Esophagus muscularis mucosa (tissue), 4 donors: ENCODE data around the gene PDE4D.

Experiments
- EP300 ChIP-seq: sonication (generic); formaldehyde crosslinking; IDR thresholded peaks from one replicate; pipeline ENCODE4 v1.6.1; 2017; ENCODE audit warnings: antibody characterized with exemption
- POLR2A ChIP-seq: fragments of 450-650 bp; IDR thresholded peaks from one replicate; pipeline ENCODE4 v1.6.1; 2017; ENCODE audit warnings: antibody characterized with exemption, moderate library complexity, mild to moderate bottlenecking, low read depth
- TF ChIP-seq, protein P1 (sequence below), 3 experiments: fragments of 200-600 bp in 2 of 3; fragments of 450-650 bp in 1 of 3; sonication (generic) in 2 of 3; IDR thresholded peaks; one replicate each; pipeline ENCODE4 v1.5.1; 2017 to 2019; ENCODE audit warnings: antibody characterized with exemption in 3 of 3, mild to moderate bottlenecking in 2 of 3, moderate library complexity in 1 of 3

DNA sequence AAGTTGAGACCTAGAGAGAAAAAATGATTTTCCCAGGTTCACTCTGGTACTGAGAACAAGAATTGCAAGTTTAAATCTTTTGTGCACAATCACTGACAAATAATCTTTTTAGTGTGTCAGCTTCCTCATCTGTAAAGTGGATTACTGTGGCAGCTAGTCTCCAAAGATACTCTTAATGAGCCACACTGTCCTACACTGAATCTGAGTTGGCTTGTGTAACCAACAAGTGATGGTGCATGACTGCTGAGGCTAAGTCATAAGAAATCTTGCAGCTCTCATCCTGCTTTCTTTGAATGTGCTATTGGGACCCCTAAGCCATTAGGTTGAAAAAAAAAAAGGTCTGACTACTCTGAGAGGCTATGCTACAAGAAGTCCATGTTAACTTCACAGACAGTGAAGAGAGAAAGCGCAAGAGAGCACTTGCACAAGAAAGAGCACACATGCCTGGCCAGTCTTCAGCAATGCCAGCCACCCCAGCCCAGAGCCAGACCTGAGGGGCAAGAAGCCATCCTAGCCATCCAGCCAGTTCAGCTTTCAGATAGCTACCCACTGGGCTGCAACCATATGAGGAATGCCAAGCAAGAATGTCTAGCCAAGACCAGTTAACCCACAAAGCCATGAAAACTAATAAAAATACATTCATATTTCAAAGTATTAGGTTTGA is 891.2 kb downstream of the PDE4D start:
- TF ChIP-seq, protein P1, sequence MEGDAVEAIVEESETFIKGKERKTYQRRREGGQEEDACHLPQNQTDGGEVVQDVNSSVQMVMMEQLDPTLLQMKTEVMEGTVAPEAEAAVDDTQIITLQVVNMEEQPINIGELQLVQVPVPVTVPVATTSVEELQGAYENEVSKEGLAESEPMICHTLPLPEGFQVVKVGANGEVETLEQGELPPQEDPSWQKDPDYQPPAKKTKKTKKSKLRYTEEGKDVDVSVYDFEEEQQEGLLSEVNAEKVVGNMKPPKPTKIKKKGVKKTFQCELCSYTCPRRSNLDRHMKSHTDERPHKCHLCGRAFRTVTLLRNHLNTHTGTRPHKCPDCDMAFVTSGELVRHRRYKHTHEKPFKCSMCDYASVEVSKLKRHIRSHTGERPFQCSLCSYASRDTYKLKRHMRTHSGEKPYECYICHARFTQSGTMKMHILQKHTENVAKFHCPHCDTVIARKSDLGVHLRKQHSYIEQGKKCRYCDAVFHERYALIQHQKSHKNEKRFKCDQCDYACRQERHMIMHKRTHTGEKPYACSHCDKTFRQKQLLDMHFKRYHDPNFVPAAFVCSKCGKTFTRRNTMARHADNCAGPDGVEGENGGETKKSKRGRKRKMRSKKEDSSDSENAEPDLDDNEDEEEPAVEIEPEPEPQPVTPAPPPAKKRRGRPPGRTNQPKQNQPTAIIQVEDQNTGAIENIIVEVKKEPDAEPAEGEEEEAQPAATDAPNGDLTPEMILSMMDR (IDR thresholded peaks at IDR 0.05): no peak
- no peak for TF ChIP-seq POLR2A
- no peak for TF ChIP-seq EP300
